Stimulated activated CD4-positive, alpha-beta T cell treated with anti-CD3 and anti-CD28 coated beads, Interleukin-2, amount 100 ng/mL, for 48 hours (primary cell): ENCODE data around the gene ACKR2.

ENCODE experiments used
- DNase-seq, 2 donors: peaks; one replicate each; pipeline ENCODE4 v3.0.0-alpha.2; 2020

ACKR2 gene

DNA sequence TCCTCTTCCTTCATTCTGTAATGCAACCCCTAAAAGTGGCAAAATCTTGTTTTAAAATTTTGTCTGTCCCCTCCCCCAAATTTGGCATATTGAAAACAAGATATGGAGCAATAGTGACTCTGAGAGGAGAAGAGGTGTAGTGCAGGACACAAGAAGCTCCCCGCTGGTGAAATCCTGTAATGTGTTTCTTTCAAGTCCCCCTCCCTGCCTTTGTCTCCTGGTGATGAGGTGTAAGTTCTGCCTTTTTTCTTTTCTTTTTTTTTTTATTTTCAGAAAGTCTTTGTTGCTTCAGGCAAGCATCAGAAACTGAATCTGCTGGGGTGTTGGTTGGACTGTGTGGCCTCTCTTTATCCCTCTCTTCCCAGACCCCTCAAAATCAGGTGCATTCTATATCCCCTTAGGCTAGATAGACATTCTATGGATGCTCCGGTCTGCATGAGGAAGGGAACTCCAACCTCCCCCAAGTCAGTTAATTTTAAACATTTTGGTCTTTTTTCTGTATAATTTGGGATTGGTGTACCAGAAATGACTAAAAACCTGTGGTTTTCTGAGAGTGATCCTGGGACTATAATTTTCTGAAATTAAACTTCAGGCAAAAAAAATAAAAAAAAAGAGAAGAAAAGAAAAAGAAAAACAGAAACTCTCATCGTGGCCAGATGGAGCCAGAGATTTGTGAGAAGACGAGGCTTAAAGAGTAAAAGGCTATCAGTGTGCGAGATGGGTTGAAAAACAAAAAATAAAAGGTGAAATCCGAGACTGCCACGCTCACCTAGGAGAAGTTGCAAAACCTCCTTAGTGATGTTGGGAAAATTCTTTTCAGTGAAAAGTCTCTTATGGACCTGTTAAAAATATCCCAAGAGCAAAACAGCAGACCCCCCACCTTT lies 21.4 kb downstream of the ACKR2 start:
- DNase-seq, result no peak

DNA sequence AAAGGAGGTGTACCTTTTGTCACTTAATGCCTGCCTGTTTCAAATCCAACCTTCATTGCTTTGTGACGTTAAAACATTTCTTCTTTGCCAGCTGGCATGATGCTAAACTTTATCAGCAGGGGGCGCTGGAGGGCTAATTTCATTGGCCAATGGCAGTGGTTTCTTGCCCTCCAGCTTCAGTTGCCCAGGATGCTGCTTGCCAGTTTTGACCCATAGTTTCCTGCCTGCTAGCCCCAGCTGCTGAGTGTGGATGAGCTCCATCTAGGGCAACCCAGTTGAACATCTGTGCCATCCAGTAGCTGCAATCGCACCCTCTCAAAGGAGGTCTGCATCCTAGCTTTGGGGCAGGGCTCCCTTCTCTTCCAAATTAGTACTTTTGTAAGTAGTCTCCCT lies 22.1 kb downstream of the ACKR2 start:
- peak; percentile 83 to 87 for DNase-seq

DNA sequence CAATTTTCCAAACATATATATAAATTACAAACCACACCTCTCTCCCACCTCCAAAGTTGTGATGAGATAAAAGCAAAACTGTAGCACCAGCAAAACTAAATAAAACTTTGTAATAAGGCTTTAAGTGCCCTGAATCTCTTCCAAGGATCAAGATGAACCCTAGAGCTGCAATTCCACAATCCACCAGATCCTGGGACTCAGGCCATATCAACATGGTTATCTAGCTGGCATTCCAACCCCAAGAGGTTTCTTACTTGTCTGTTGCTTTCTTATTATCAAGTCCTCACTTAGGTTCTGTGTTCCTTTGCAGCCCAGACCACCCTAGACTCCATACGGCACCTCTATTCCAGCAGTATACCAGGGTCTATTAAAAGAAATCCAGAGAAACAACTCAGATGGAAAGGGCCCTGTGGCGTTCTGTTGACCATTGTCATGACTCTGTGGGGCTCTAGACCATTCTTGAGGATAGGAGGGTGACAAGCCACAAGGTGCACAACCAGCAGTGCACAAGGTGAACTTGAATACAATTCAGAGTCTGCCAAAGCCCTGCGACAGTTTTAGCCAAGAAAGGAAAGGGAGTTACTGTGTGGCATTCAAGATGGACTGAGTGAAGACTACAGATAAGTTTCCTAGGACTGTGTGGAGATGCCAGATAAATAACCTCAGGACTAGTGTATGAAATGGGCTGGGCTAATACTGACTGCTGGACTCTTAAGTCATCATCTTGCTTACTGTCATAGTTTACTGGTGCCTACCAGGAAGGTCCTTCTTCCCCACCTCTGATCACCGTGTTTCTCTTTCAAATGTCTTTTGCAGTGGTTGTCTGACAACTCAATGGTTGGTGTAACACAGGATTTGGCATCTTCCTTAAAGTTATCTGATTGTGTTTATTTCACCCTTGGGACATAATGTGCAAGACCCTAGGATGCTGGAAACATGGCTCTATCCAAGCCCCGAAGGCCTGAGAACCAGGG lies 27.2 kb downstream of the ACKR2 start:
- no peak for DNase-seq

DNA sequence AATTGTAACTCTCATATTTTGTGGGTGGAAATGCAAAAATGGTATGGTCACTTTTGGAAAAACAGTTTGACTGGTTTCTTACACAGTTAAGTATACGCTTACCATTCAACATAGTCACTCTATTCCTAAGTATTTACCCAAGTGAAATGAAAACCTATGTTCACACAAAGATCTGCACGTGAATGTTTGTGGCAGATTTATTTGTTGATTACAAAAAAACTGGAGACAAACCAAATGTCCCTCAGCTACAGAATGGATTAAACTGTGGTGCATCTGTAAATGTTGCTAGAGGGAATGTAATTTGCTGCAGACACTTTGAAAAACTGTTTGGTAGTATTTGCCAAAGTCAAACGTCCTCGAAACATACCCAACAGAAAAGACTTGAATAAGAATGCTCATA lies 29.3 kb downstream of the ACKR2 start:
- no peak for DNase-seq

DNA sequence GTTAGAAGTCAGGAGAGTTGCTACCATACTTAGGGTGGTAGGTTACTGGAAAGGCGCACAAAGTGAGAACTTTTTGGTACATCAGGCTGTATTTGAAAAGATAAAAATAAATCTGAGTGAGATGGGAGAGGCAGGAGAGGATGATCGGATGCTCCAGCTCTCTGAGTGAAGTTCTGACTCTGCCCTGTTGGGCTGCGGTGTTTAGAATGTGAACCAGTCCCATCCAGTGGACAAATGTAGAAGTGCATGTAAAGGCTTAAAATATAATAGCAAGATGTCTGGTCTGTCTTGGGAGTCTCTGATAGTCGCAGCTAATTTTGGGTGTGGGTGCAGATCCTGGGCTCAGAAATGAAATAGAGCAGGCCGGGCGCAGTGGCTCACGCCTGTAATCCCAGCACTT lies 30.4 kb downstream of the ACKR2 start:
- peak in 1 of 2 donors; percentile 7 for DNase-seq

DNA sequence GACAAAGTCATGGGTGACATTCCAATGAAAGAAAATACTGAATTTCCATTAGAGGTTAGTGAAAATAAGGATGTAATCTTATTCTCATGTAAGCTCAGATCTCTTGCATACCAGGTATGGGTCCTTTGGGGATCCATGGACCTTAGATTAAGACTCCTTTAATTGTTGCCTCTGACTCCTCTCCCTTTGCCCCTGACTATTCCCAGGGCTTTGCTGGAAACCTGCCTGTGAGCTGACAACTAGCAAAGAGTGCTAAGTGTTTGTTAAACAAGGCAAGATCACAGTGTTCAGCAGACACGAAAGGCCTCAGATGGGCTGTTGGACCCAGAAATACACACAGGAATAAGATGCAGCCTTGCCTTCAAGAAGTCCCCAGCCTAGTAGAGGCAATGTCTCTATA lies 32.1 kb downstream of the ACKR2 start:
- no peak for DNase-seq

DNA sequence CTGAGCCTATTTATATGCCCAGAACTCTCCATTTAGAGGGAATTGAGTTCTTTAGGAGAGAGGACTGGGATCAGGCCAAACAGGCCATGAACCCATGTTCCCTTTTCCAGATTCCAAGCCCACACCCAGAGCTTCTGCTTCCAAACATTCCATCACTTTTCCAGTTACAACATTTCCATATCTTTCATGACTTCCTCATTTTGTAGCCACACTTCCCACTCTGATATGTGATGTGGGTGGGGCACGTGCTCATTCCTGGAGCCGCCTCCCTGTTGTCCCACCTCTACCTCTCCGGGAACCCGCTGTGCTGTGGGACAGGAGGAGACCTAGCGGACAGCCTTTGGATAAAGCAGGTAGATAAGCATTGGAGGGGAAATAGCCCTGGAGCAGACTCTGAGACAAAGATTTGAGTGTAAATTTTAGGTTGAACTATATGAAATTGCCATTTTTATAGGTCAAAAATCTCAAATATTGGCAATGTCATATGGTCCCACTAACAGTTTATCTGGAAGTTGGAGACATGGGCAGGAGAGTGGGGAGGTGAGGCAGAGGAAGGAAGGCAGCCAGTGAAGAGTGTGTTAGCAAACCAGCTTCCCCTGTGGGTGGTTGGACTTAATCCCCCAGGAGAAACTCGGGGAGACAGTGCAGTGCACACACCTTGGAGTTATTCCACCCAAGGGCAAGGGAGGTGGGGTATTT lies 34.6 kb downstream of the ACKR2 start:
- DNase-seq, result no peak

DNA sequence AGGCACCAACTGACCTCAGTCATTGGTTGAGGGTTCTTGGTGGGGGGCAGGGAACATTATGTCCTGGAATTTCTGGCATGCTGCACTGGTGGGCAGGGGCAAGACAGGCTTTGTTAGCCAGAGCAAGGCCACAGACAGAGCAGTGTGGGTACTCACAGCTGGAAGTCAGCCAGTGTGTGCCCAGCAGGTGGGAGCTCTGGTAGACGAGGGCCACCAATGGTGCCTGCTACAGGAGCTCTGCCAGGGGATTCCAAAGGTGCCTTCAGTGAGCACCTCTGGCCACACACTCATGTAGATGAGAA lies 35.1 kb downstream of the ACKR2 start:
- no peak for DNase-seq

DNA sequence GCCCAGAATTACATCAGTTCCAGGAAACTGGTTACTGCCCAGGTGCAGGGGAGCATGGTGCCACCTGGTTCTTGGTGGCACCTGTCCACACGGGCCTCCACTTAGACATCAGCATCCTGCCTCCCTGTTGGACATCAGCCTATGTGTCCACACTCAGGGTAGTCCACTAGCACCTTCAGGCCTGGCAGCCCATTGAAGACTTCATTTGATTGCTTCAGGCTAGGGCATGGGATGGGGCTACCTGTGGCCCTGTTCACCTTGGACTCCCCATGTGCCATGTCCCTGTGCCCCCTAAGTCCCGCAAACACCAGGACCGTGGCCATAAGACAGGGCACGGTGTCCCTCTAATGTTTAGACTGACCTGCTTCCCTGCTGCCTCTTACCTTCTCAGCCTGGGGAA lies 35.6 kb downstream of the ACKR2 start:
- no peak for DNase-seq

DNA sequence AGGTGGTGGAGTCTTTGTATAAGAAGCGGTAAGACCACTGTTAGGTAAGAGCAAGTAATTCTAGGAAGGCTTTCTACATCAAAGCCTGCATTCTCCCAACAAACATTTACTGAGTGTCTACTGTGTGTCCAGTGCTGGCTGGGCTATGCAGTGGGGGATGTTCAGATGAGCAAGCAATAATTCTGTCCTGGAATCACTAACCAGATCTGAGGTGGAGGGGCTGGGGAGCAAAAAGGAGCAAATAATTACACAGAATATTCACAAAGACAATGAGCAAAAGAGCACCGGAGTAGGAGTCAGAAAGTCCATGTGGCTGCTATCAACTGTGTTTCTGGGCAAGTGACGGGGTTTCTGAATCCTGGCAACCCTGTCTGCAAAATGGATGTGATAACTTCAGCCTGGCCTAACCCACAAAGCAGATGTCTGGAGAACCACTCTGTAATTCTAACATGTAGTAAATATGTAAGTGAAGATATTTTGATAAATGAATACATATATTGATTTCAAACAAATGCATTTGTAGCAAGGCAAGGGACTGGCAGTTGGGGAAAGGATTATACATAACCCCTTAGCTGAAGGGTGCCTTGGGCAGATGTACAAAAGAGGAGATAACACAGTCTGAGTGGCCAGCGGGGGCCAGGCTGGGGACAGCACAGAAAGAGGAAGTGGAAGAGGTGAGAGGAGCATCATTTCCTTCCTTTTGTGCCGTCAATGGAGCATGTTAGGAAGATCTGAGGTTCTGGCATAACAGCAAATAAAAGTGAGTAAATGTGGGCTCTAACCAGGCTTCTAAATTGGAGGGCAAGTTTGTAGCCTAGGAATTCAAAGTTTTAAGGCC lies 37.7 kb downstream of the ACKR2 start:
- DNase-seq, result peak in 1 of 2 donors; percentile 3

DNA sequence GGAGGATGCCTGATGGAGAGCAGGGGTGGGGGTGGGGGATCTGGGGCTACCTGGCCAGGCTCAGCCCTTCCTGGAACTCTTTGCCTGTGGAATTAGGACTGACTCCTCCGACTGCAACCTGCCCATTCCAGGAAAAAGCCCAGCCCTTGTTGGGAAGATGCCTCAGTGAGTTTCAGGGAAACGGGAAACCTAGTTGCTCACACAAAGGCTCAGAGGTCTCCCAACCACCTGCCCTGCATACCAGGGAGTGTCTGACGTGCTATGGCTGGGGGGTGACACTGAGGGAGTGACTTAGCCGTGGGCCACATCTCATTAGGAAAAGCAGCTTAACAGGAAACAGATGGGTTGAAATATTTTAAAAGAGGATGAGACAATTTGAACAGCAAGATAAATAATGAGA lies 38.5 kb downstream of the ACKR2 start:
- DNase-seq, result no peak

DNA sequence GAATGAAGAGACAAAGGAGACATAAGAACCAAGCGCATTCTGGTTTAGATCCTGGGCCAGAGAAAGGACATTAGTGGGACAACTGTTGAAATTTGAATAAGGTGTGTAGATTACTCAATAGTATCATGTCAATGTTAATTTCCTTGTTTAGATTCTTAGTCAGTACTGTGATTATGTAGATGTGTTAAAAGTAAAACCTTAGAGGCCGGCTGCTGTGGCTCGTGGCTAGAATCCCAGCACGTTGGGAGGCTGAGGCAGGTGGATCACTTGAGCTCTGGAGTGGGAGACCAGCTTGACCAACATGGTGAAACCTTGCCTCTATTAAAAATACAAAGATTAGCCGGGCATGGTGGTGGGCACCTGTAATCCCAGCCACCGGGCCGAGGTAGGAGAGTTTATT lies 39.8 kb downstream of the ACKR2 start:
- no peak for DNase-seq

DNA sequence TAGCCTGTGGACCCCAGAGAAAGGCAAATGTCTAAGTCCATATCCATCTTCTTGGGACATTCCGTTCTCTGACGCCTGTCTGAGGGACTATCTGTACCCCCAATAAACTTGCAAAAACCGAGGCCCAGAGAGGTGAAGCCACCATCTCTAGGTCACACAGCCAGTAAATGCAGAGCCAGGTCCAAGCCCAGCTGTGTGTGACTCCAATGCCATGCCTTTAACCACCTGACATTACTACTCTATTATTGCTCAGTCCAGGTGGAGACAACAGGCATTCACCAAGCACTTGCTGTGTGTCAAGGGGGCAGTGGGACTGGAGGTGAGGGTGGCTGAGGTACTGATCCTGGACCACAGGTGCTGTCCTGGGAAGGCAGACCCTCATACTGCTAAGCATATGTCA lies 41.0 kb downstream of the ACKR2 start:
- DNase-seq, result no peak

DNA sequence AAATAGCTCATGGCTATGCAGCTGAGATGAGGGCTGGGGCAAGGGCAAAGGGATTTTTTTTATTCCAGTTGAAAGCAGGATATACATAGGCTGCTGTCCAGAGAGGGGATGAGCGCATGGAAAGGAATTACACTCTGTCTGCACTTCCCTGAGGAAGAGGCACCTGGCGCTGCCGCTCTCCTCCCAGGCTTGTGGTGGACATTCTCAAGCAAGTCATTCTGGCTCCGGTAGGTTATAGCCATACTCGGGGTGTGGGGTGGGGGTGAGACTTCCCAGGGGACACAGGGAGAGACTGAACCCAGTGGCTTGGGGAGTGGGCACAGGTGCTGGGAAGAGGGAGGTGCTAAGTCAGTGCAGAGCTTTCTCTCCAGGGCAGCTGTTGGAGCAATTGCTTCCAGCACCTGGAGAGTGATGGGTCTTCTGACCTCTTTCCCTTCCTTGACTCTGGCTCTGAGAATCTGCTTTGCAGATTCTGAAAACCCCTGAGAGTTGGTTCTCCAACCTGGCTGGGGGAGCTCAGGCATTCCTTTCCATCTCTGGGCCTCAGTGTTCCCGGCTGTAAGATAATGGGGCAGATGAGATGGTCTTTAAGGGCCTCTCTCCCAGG lies 42.1 kb downstream of the ACKR2 start:
- no peak for DNase-seq

DNA sequence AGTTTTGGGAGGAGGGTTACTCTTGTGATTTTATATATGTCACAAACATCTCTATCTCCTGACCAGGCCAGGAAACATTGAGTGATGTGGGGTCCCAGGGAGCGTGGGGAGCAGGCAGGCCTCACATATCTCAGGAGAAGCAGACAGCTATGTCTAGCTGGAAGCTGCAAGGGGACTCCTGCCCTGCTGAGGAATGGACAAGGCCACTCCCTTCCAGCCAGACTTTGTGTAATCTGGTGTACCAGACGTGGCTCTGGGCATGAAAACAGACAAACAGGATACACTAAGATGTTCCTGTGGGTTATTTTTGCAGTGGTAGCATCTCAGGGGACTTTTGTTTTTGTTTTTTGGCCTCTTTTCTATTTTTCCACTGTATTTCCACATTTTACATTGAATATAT lies 43.2 kb downstream of the ACKR2 start:
- no peak for DNase-seq

DNA sequence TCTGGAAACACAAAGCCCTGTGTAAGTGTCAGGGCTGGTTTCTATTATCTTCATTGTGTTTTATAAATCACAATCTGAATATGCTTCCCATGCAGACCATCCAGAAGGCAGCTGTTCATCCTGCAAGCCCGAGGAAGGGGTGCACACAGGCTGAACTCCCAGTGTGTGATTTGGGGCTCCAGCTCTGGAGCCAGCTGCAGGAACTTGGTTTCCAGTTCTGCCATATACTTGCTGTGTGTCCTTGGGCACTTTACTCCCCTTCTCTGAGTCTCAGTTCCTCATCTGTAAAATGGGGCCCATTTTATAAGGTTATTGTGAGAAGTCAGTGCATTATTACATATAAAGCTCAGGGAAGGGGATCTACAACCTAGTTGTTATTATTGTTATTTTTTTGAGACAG lies 43.8 kb downstream of the ACKR2 start:
- no peak for DNase-seq

DNA sequence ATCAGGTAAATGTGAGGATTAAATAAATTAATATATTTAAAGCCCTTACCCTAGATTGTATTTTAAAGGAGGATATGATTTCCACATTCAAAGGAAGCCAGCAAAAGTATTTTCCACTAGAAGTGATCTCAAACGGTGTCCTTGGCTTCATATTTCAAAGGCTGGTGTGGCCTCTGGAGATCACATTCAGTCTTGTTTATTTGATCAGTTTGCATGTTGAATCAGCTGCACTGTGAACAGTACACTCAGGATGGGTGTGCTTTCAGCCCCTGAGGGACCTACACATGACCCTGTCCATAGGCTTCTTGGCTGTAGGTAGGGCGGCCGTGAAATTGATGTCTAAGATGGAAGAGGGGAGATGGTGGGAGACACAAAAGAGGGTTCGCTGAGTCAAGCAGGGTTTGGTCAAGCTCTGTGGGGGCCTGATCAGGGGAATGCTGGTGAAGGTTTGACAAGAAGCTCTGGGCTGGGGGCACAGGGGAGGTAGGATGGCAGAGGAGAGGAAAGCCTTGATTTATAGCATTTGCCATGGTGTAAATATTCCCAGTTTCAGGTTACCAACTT lies 44.6 kb downstream of the ACKR2 start:
- DNase-seq, result no peak

DNA sequence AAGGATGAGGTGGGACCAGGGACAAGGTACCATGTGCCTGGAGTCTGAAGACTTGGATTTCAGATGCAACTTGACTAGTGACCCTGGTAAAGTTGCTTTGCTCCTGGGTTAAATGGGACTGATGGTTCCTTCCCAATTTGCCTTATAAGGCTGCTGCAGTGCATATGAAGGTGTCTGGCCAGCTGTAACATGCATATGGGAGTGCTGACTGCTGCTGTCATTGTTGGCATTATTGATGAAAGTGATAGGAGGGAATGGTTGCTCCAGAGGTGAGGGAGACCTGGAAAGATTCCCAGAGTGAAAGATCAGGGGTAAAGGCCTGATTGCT lies 45.9 kb downstream of the ACKR2 start:
- DNase-seq, result no peak

DNA sequence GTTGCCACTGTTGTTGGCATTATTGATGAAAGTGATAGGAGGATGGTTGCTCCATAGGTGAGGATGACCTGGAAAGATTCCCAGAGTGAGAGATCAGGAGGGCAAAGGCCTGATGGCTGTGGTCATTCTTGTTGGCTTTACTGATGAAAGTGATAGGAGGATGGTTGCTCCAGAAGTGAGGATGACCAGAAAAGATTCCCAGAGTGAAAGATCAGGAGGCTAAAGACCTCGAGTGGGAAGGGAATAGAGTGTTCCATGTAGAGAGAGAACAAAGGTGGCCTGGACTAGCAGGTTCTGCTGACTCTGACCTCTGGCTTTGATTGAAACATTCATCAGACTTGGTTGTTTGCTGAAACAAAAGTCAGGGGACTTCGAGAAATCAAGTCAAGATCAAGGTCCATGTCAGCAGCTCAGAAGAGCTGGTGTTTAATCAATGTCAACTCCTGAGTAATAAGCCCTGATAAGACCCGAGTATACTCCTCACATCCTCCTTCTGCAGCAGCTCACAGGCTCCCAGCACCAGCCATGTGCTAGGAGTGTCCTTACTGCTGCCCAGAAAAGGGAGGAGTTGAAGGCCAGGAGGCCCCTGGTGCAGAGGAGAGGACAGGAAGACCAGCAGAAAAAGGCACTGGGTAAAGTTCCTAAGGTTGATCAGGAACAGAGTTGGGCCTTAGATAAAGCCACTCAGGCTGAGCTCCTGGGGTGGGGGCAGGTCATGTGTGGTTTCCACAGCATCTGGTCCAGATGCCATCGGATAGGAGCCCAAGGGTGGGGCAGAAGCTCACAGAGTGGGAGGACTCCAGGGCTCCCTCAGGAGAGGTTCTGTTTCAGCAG lies 46.5 kb downstream of the ACKR2 start:
- DNase-seq, result no peak

DNA sequence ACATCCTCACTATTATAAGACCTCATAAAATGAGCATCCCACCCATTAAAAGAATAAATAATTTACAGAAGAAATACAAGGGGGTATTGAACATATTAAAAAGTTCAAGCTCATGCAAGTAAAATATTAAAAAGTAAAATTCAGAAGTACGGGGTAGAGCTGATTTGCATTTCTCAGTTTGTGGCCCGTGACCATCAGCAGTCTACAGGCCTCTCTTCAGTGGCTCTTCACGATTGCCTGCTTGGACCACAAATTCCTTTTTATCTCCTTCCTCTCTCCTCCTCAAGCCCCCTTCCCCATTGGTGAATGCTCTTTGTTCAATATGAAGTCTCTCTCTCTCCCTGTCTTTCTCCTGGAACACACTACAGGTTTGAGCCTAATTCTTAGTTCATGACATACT lies 47.3 kb downstream of the ACKR2 start:
- no peak for DNase-seq
